ENCODE measurements around the gene LINGO1. TPM values are rescaled to one million over a fixed set of nuclear protein-coding genes. Genes with fewer than 3 reads are reported as not detected.

LINGO1 gene
- total RNA-seq, 4 donors from 2014 or later = 0.13 to 0.87 (median 0.35) TPM

GRCh38 chr15:77664428-77664827 is 31.7 kb upstream of the LINGO1 start:
- TF ChIP-seq EP300 (IDR thresholded peaks at IDR 0.05) = no peak
- TF ChIP-seq POLR2AphosphoS5 (IDR thresholded peaks at IDR 0.05) = no peak
- TF ChIP-seq CTCF (IDR thresholded peaks at IDR 0.05) = no peak
- TF ChIP-seq POLR2A (IDR thresholded peaks at IDR 0.05) = no peak
- H3K9me3 ChIP-seq = no peaks in the 10 kb centered on the region
- H3K27me3 ChIP-seq = peaks cover 90% of the 10 kb centered on the region
- no CpG with 5 or more reads among the region's 5 CpGs for WGBS, 2 donors (ENCODE audit: low coverage in 1 of 2)
- no peak for ATAC-seq
- H3K4me1 ChIP-seq = peaks cover 0 to 6% (median 0%) of the 10 kb centered on the region in 3 donors
- no peaks in the 10 kb centered on the region for H3K36me3 ChIP-seq
- no peak overlapping the region for H3K27ac ChIP-seq
- H3K4me3 ChIP-seq = no peak overlapping the region

DNA sequence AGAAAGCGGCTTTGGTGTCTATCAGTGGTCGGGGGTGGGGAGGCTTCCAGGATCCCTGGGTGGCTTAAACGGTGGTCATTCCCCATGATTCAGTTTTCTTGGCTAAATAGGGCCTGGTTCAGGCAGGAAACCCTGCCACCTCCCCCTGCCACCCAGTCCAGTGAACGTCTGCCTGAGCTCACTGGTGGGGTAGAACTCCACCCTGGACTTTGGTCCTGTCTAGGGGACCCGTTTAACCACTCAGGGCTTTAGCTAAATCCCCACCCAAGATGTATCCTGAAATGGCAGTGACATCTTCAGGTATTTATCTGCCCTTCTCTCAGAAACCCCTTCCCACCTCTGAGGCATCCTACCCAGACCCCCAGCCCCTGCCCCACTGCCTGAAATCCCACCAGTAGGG is 30.5 kb upstream of the LINGO1 start:
- no peak overlapping the region for H3K4me3 ChIP-seq
- 71% methylated on average over 2 of the region's 5 CpGs; no CpG with 5 or more reads in 1 of the 2 donors for WGBS, 2 donors (ENCODE audit: low coverage in 1 of 2)
- ATAC-seq = no peak
- peaks cover 85% of the 10 kb centered on the region for H3K27me3 ChIP-seq
- H3K36me3 ChIP-seq = no peaks in the 10 kb centered on the region
- no peak for TF ChIP-seq POLR2AphosphoS5 (IDR thresholded peaks at IDR 0.05)
- TF ChIP-seq EP300 (IDR thresholded peaks at IDR 0.05) = no peak
- no peak for TF ChIP-seq POLR2A (IDR thresholded peaks at IDR 0.05)
- TF ChIP-seq CTCF (IDR thresholded peaks at IDR 0.05) = no peak
- H3K9me3 ChIP-seq = no peaks in the 10 kb centered on the region
- H3K27ac ChIP-seq = no peak overlapping the region
- peaks cover 0 to 6% (median 0%) of the 10 kb centered on the region in 3 donors for H3K4me1 ChIP-seq

GRCh38 chr15:77659350-77660321 is 26.9 kb upstream of the LINGO1 start:
- 92% methylated on average over 2 of the region's 12 CpGs; no CpG with 5 or more reads in 1 of the 2 donors for WGBS, 2 donors (ENCODE audit: low coverage in 1 of 2)
- H3K36me3 ChIP-seq = no peaks in the 10 kb centered on the region
- H3K9me3 ChIP-seq = peaks cover 0 to under 1% (median 0%) of the 10 kb centered on the region in 3 donors
- H3K27me3 ChIP-seq = peaks cover 88% of the 10 kb centered on the region
- TF ChIP-seq POLR2AphosphoS5 (IDR thresholded peaks at IDR 0.05) (no peak), CTCF (IDR thresholded peaks at IDR 0.05) (peak in 1 of 4 experiments; percentile 23)
- no peak overlapping the region for H3K27ac ChIP-seq
- peaks cover 0 to 6% (median 0%) of the 10 kb centered on the region in 3 donors for H3K4me1 ChIP-seq
- ATAC-seq = no peak
- H3K4me3 ChIP-seq = no peak overlapping the region

GRCh38 chr15:77658304-77658703 is 25.6 kb upstream of the LINGO1 start:
- no peak overlapping the region for H3K4me3 ChIP-seq
- no peak overlapping the region for H3K27ac ChIP-seq
- ATAC-seq = no peak
- peaks cover 87% of the 10 kb centered on the region for H3K27me3 ChIP-seq
- H3K4me1 ChIP-seq = peaks cover 0 to 6% (median 0%) of the 10 kb centered on the region in 3 donors
- H3K9me3 ChIP-seq = peaks cover 0 to 14% (median 0%) of the 10 kb centered on the region in 3 donors
- TF ChIP-seq POLR2A (IDR thresholded peaks at IDR 0.05) (no peak), CTCF (IDR thresholded peaks at IDR 0.05) (no peak), POLR2AphosphoS5 (IDR thresholded peaks at IDR 0.05) (no peak), EP300 (IDR thresholded peaks at IDR 0.05) (no peak)
- no CpG with 5 or more reads among the region's 6 CpGs for WGBS, 2 donors (ENCODE audit: low coverage in 1 of 2)
- H3K36me3 ChIP-seq = no peaks in the 10 kb centered on the region
